Psoas muscle (tissue), 8 donors: ENCODE data around the gene MED29. TPM values are rescaled to one million over a fixed set of nuclear protein-coding genes. Genes with fewer than 3 reads are reported as not detected.
A peak's percentile ranks its signal among the peaks of the same experiment; 100 is the strongest.

ENCODE experiments used
- ATAC-seq, 4 donors: fragments of 200-7000 bp; cut with Tn5 transposase; one replicate each; pipeline ENCODE4 v1.9.1; 2020; ENCODE audit warnings: moderate library complexity in 3 of 4, mild to moderate bottlenecking in 2 of 4
- DNase-seq, 2 donors: peaks; one replicate each; pipeline ENCODE4 v3.0.0-alpha.2; 2020
- H3K27ac ChIP-seq: fragments of 200-600 bp; one replicate; pipeline ENCODE4 v1.8.0; 2022
- H3K27me3 ChIP-seq, 3 donors: fragments of 200-600 bp in 1 of 3; one replicate each; pipeline versions ENCODE4 v1.6.1 to v1.8.0; 2013 to 2022; ENCODE audit warnings: low read length in 2 of 3, mild to moderate bottlenecking in 2 of 3, moderate library complexity in 1 of 3; ENCODE audit not compliant: insufficient read depth in 3 of 3
- H3K36me3 ChIP-seq, 2 donors: fragments of 200-600 bp in 1 of 2; one replicate each; pipeline versions ENCODE4 v1.6.1 to v1.8.0; 2013 to 2022; ENCODE audit warnings: low read depth in 1 of 2, mild to moderate bottlenecking in 1 of 2, moderate library complexity in 1 of 2; ENCODE audit not compliant: insufficient read depth in 1 of 2
- H3K4me1 ChIP-seq: fragments of 200-600 bp; one replicate; pipeline ENCODE4 v1.8.0; 2022
- H3K4me3 ChIP-seq: fragments of 200-600 bp; one replicate; pipeline ENCODE4 v1.8.0; 2022; ENCODE audit warnings: mild to moderate bottlenecking
- H3K9me3 ChIP-seq: fragments of 200-600 bp; one replicate; pipeline ENCODE4 v1.8.0; 2022
- CTCF ChIP-seq: fragments of 200-600 bp; IDR thresholded peaks from one replicate; pipeline ENCODE4 v1.8.0; 2022; ENCODE audit warnings: antibody characterized with exemption
- WGBS, 3 donors: extraction: QIAGEN DNeasy Blood & Tissue Kit; methylation state at CpG; one replicate each; pipeline versions ENCODE4 v1.1.6 to v1.1.7; 2013; 5-methylcytosine and 5-hydroxymethylcytosine counted together
- intact Hi-C, 2 donors: fragments of 100-400 bp; cut with DNase I; formaldehyde crosslinking; loops; one replicate each; pipeline versions ENCODE4 v1.11.0 to v1.14.2; 2022
- polyA plus RNA-seq, 3 donors: library from polyadenylated mRNA; stranded (reverse); fragments of 200-250 nt; gene quantifications; one replicate each; pipeline ENCODE4 v1.2.3, GENCODE V29; 2013
- total RNA-seq, 4 donors: library from RNA; stranded (reverse); fragmentation: NEBNext Ultra II Directional in 2 of 4; extraction: Animal tissue kit (Norgen Biotek cat#: 25700) in 2 of 4; gene quantifications; one replicate each; pipeline versions ENCODE4 v1.2.1 to v1.2.4, GENCODE V29; 2021 to 2023
- donor health status: healthy with polysubstance abuse.
- donor health status: DM: no; HTN: no; CAD: no; lungs with moderate emphysema.
- donor health status: Bipolar disorder and iron deficiency.
- donor health status: healthy.
- donor health status: DM: yes; HTN: yes; CAD: no.
- donor health status: DM: no; HTN: no; CAD: no.
- donor health status: DM: no; HTN: no; CAD: no.
- donor health status: DM: yes; HTN: yes; CAD: no.

Gene MED29
- total and polyA plus RNA-seq, 7 donors = 25.0 to 51.7 (median 29.8) TPM

GRCh38 chr19:39399668-39400050 lies 8.5 kb downstream of the MED29 start:
- Histone ChIP-seq H3K4me3 (no peak overlapping the region), H3K36me3 (peaks cover 0 to 14% of the 10 kb centered on the region in 2 donors), H3K27me3 (no peaks in the 10 kb centered on the region), H3K4me1 (peaks cover 30% of the 10 kb centered on the region), H3K9me3 (no peaks in the 10 kb centered on the region), H3K27ac (peak overlapping the region; percentile 41)
- DNase-seq = no peak
- no peak for ATAC-seq
- no peak for TF ChIP-seq CTCF
- intact Hi-C loops = loop anchor here (2.0 to 5.0 kb wide), 2 partner anchors 13 to 57 kb away; partner anchors contain the start of genes PLEKHG2 (in 1 of the 2) and SAMD4B (in 1 of the 2)
- WGBS, 3 donors = 91 to 95% (median 94%) methylated on average over 4 of the region's 4 CpGs

GRCh38 chr19:39400061-39400460 lies 8.9 kb downstream of the MED29 start:
- intact Hi-C loops = no loop called here
- no peak for TF ChIP-seq CTCF
- Histone ChIP-seq H3K27ac (peak overlapping the region; percentile 41), H3K4me1 (peaks cover 34% of the 10 kb centered on the region), H3K9me3 (no peaks in the 10 kb centered on the region), H3K4me3 (no peak overlapping the region), H3K36me3 (peaks cover 0 to 10% of the 10 kb centered on the region in 2 donors), H3K27me3 (no peaks in the 10 kb centered on the region)
- DNase-seq (no peak), ATAC-seq (no peak)
- 87 to 92% (median 89%) methylated on average over 4 of the region's 4 CpGs for WGBS, 3 donors

GRCh38 chr19:39401070-39401548 lies 9.9 kb downstream of the MED29 start:
- Histone ChIP-seq H3K9me3 (no peaks in the 10 kb centered on the region), H3K27me3 (no peaks in the 10 kb centered on the region), H3K4me3 (no peak overlapping the region), H3K27ac (peak overlapping the region; percentile 96), H3K4me1 (peaks cover 40% of the 10 kb centered on the region), H3K36me3 (peaks cover 0 to 2% of the 10 kb centered on the region in 2 donors)
- ATAC-seq = no peak
- TF ChIP-seq CTCF = no peak
- no peak for DNase-seq
- intact Hi-C loops = no loop called here
- WGBS, 3 donors = 70 to 83% (median 73%) methylated on average over 4 of the region's 4 CpGs

- no peak for TF ChIP-seq CTCF
- Histone ChIP-seq H3K9me3 (no peaks in the 10 kb centered on the region), H3K27ac (peak overlapping the region; percentile 96), H3K36me3 (no peaks in the 10 kb centered on the region), H3K4me1 (peaks cover 40% of the 10 kb centered on the region), H3K27me3 (no peaks in the 10 kb centered on the region), H3K4me3 (peak overlapping the region; percentile 71)
- ATAC-seq = peak in 1 of 4 donors; percentile 0
- WGBS, 3 donors = 45 to 53% (median 47%) methylated on average over 25 of the region's 25 CpGs
- intact Hi-C loops = no loop called here
- DNase-seq = peak; percentile 51 to 76
Measured at GRCh38 chr19:39401549-39402345, 10.6 kb downstream of the MED29 start.
